WTC11 (cell line): ENCODE measurements around the gene PAGE2. TPM values are rescaled to one million over a fixed set of nuclear protein-coding genes. Genes with fewer than 3 reads are reported as not detected.
"Not testable (repeated sequence)": the region's sequence is repeated elsewhere in the genome, so short reads cannot be mapped to it uniquely, and the experiment has no call there.

Experiments
- ATAC-seq: fragments of 200-7000 bp; cut with Tn5 transposase; 2 replicates; pipeline ENCODE4 v1.10.0; 2021; ENCODE audit warnings: mild to moderate bottlenecking, moderate library complexity
- CTCF ChIA-PET: fragments of 300-600 bp; sonication (Branson Sonifier 250); formaldehyde crosslinking; loops from one replicate; lab custom pipeline; 2021; ENCODE audit warnings: antibody characterized with exemption; lab: Charles Lee
- POLR2A ChIA-PET: fragments of 350-600 bp; sonication (Branson Sonifier 250); formaldehyde crosslinking; loops from one replicate; lab custom pipeline; 2021; ENCODE audit warnings: antibody characterized with exemption; lab: Charles Lee
- DNase-seq: peaks from one replicate; pipeline ENCODE4 v3.0.0; 2021; ENCODE audit warnings: low spot score
- H3K27ac Mint-ChIP-seq: 2 replicates; pipeline ENCODE4 v1.8.0; 2021; ENCODE audit warnings: mixed read lengths
- H3K27me3 Mint-ChIP-seq: 2 replicates; pipeline ENCODE4 v1.8.0; 2021; ENCODE audit warnings: low read depth, mild to moderate bottlenecking, moderate library complexity, mixed read lengths
- H3K36me3 Mint-ChIP-seq: 2 replicates; pipeline ENCODE4 v1.8.0; 2021; ENCODE audit warnings: mixed read lengths
- H3K4me1 Mint-ChIP-seq: 2 replicates; pipeline ENCODE4 v1.8.0; 2022; ENCODE audit warnings: mixed read lengths
- H3K4me3 Mint-ChIP-seq: 2 replicates; pipeline ENCODE4 v1.8.0; 2021; ENCODE audit warnings: mild to moderate bottlenecking, moderate library complexity, mixed read lengths
- H3K9me3 Mint-ChIP-seq: 2 replicates; pipeline ENCODE4 v1.8.0; 2021; ENCODE audit warnings: mixed read lengths
- ATF1 ChIP-seq: sonication (generic); formaldehyde crosslinking; IDR thresholded peaks from 2 replicates; pipeline ENCODE4 v1.8.1; 2023; ENCODE audit warnings: mild to moderate bottlenecking, moderate library complexity, missing genetic modification reagents
- FOXK1 ChIP-seq: sonication (generic); formaldehyde crosslinking; IDR thresholded peaks from 2 replicates; pipeline ENCODE4 v1.8.0; 2022; ENCODE audit warnings: mild to moderate bottlenecking, moderate library complexity, missing genetic modification reagents
- IRF2 ChIP-seq: sonication (generic); formaldehyde crosslinking; IDR thresholded peaks from 2 replicates; pipeline ENCODE4 v1.8.0; 2022; ENCODE audit warnings: low read depth, missing genetic modification reagents, borderline replicate concordance
- JUN ChIP-seq: sonication (generic); formaldehyde crosslinking; IDR thresholded peaks from 2 replicates; pipeline ENCODE4 v1.8.0; 2023; ENCODE audit warnings: mild to moderate bottlenecking, missing genetic modification reagents
- NFE2L1 ChIP-seq: sonication (generic); formaldehyde crosslinking; IDR thresholded peaks from 2 replicates; pipeline ENCODE4 v1.8.1; 2023; ENCODE audit warnings: missing genetic modification reagents
- RORB ChIP-seq: fragments of 250-450 bp; sonication (Bioruptor Pico); IDR thresholded peaks from 2 replicates; pipeline ENCODE4 v1.9.0; 2021; ENCODE audit warnings: mild to moderate bottlenecking
- SMAD4 ChIP-seq: sonication (generic); formaldehyde crosslinking; IDR thresholded peaks from 2 replicates; pipeline ENCODE4 v1.8.0; 2022; ENCODE audit warnings: mild to moderate bottlenecking, missing genetic modification reagents
- TEAD4 ChIP-seq: sonication (generic); formaldehyde crosslinking; IDR thresholded peaks from 2 replicates; pipeline ENCODE4 v1.8.0; 2022; ENCODE audit warnings: mild to moderate bottlenecking, missing genetic modification reagents
- ZNF121 ChIP-seq: sonication (generic); formaldehyde crosslinking; IDR thresholded peaks from 2 replicates; pipeline ENCODE4 v1.8.0; 2023; ENCODE audit warnings: missing genetic modification reagents
- ZNF416 ChIP-seq: fragments of 250-450 bp; sonication (Bioruptor Pico); IDR thresholded peaks from 2 replicates; pipeline ENCODE4 v1.9.0; 2021; ENCODE audit warnings: mild to moderate bottlenecking, inconsistent platforms
- total RNA-seq: library from RNA; stranded (reverse); gene quantifications from 3 replicates; pipeline ENCODE4 v1.2.3, GENCODE V29; 2021
- TF ChIP-seq, protein P1 (sequence below): sonication (generic); formaldehyde crosslinking; IDR thresholded peaks from 2 replicates; pipeline ENCODE4 v1.8.1; 2023; ENCODE audit warnings: mild to moderate bottlenecking, missing genetic modification reagents, moderate library complexity
- TF ChIP-seq, protein P2 (sequence below): fragments of 250-450 bp; sonication (Bioruptor Pico); IDR thresholded peaks from 2 replicates; pipeline ENCODE4 v1.9.0; 2021; ENCODE audit warnings: mild to moderate bottlenecking
- TF ChIP-seq, protein P3 (sequence below): sonication (generic); formaldehyde crosslinking; IDR thresholded peaks from 2 replicates; pipeline ENCODE4 v1.8.1; 2022; ENCODE audit warnings: low read depth, mild to moderate bottlenecking, moderate library complexity, missing genetic modification reagents, borderline replicate concordance
- TF ChIP-seq, protein P4 (sequence below): sonication (generic); formaldehyde crosslinking; IDR thresholded peaks from 2 replicates; pipeline ENCODE4 v1.8.0; 2023; ENCODE audit warnings: missing genetic modification reagents
- TF ChIP-seq, protein P5 (sequence below): fragments of 200-600 bp; IDR thresholded peaks from 2 replicates; pipeline ENCODE4 v1.8.0; 2022; ENCODE audit warnings: antibody characterized with exemption
- TF ChIP-seq, protein P6 (sequence below): fragments of 250-450 bp; sonication (Bioruptor Pico); IDR thresholded peaks from 2 replicates; pipeline ENCODE4 v1.9.0; 2021; ENCODE audit warnings: moderate library complexity, mild to moderate bottlenecking, inconsistent platforms, borderline replicate concordance
- TF ChIP-seq, protein P7 (sequence below): sonication (generic); formaldehyde crosslinking; IDR thresholded peaks from 2 replicates; pipeline ENCODE4 v1.8.1; 2022; ENCODE audit warnings: low read depth, missing genetic modification reagents, borderline replicate concordance
- TF ChIP-seq, protein P8 (sequence below): sonication (generic); formaldehyde crosslinking; IDR thresholded peaks from 2 replicates; pipeline ENCODE4 v1.8.0; 2023; ENCODE audit warnings: missing genetic modification reagents, mild to moderate bottlenecking, borderline replicate concordance

The PAGE2 gene
- total RNA-seq, 1 experiment from 2014 or later: not detected

DNA sequence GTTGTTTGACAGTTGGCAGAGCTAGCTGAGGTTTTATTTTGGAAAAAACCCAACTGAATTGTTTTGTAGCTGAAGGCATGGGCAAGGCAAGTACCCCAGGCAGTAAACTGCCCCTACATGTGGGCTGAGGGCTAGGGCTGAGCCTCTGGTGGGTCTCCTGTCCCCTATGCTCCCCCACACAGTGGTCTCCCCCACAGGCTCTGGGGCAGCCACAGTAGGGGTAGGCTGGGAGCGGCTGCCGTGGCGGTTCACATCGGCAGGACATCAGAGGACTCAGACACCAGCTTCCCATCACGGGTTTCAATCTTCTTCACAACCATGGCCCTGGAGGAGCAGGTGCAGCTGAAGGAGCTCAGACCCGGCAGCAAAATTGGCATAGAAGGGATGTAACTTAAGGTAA, 47.3 kb upstream of the PAGE2 start:
- no peaks in the 10 kb centered on the region; the same call in 1 of the 2 replicates for H3K27me3 Mint-ChIP-seq
- no peaks in the 10 kb centered on the region for H3K36me3 Mint-ChIP-seq
- DNase-seq (no peak), ATAC-seq (no peak)
- TF ChIP-seq ZNF416 (CRISPR knock-in tag): no peak
- no peak for TF ChIP-seq RORB
- TF ChIP-seq, protein P1, sequence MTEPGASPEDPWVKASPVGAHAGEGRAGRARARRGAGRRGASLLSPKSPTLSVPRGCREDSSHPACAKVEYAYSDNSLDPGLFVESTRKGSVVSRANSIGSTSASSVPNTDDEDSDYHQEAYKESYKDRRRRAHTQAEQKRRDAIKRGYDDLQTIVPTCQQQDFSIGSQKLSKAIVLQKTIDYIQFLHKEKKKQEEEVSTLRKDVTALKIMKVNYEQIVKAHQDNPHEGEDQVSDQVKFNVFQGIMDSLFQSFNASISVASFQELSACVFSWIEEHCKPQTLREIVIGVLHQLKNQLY (CRISPR knock-in tag): no peak
- ChIA-PET CTCF (no interaction called here), POLR2A (no interaction called here)
- no peak overlapping the region for H3K4me3 Mint-ChIP-seq
- no peaks in the 10 kb centered on the region for H3K4me1 Mint-ChIP-seq
- peaks cover 11% of the 10 kb centered on the region for H3K9me3 Mint-ChIP-seq
- H3K27ac Mint-ChIP-seq: no peak overlapping the region

DNA sequence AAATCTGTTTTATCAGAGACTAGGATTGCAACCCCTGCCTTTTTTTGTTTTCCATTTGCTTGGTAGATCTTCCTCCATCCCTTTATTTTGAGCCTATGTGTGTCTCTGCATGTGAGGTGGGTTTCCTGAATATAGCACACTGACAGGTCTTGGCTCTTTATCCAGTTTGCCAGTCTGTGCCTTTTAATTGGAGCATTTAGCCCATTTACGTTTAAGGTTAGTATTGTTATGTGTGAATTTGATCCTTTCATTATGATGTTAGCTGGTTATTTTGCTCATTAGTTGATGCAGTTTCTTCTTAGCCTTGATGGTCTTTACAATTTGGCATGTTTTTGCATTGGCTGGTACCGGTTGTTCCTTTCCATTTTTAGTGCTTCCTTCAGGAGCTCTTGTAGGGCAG, 38.2 kb upstream of the PAGE2 start:
- POLR2A ChIA-PET, H3K4me3 Mint-ChIP-seq, H3K27me3 Mint-ChIP-seq, ATAC-seq, H3K27ac Mint-ChIP-seq, CTCF ChIA-PET, DNase-seq, H3K4me1 Mint-ChIP-seq: not testable (repeated sequence)
- H3K36me3 Mint-ChIP-seq: peaks cover 11% of the 10 kb centered on the region
- H3K9me3 Mint-ChIP-seq: peaks cover 20% of the 10 kb centered on the region

DNA sequence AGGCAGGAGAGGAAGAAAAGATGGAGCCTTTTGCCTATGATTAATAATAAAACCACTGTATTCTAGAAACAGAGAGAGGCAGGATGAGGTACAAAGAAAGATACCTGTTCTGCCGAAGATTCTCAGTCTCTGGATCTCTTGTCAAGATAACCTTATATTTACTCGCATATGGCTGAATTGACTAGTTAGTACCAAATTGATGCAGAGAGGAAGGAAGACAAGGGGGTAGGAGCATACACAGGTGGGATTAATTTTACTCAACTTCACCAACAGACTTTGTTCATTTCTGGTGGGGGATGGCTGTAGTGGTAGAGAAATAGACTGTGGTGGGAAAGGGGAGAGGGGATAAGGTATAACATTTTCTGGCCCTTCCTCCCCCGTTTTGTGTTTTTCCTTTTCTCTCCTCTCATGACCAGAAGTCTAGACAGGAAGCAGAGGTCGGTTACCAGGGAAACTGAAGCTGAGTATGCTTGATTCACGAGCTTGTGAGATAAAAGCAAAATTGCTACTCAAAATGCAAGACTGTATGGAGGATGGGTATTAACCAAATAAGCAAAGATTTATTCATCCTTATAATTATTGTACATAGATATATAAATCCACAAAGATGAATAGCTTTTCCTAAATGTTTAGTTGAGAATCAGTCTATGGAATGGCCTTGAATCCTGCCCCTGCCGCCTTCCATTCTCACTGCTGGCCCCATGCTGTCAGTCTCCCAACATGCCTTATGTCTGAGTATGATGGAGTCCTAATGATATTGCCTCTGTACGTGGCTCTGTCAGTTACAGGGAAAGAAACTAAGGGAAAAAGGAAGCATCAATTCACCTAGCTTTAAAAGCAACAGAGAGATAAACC, 31.8 kb upstream of the PAGE2 start:
- H3K4me1 Mint-ChIP-seq: peaks cover 7% of the 10 kb centered on the region
- H3K9me3 Mint-ChIP-seq: no peaks in the 10 kb centered on the region
- H3K4me3 Mint-ChIP-seq: no peak overlapping the region
- DNase-seq (no peak), ATAC-seq (no peak)
- no peaks in the 10 kb centered on the region; the same call in 1 of the 2 replicates for H3K27me3 Mint-ChIP-seq
- peaks cover 4% of the 10 kb centered on the region for H3K36me3 Mint-ChIP-seq
- CTCF ChIA-PET: interaction anchor here (1.1 kb wide), 1 partner anchor 122 kb away, joined by 3 read pairs; no protein-coding TSS in a partner anchor
- TF ChIP-seq, protein P2, sequence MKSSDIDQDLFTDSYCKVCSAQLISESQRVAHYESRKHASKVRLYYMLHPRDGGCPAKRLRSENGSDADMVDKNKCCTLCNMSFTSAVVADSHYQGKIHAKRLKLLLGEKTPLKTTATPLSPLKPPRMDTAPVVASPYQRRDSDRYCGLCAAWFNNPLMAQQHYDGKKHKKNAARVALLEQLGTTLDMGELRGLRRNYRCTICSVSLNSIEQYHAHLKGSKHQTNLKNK (CRISPR knock-in tag): no peak
- TF ChIP-seq SMAD4 (no peak), NFE2L1 (CRISPR knock-in tag) (no peak), ATF1 (CRISPR knock-in tag) (no peak), ZNF416 (CRISPR knock-in tag) (no peak), JUN (no peak), IRF2 (CRISPR knock-in tag) (no peak), FOXK1 (CRISPR knock-in tag) (no peak), ZNF121 (CRISPR knock-in tag) (no peak), TEAD4 (no peak)
- TF ChIP-seq, protein P3, sequence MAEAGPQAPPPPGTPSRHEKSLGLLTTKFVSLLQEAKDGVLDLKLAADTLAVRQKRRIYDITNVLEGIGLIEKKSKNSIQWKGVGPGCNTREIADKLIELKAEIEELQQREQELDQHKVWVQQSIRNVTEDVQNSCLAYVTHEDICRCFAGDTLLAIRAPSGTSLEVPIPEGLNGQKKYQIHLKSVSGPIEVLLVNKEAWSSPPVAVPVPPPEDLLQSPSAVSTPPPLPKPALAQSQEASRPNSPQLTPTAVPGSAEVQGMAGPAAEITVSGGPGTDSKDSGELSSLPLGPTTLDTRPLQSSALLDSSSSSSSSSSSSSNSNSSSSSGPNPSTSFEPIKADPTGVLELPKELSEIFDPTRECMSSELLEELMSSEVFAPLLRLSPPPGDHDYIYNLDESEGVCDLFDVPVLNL: no peak
- TF ChIP-seq, protein P4, sequence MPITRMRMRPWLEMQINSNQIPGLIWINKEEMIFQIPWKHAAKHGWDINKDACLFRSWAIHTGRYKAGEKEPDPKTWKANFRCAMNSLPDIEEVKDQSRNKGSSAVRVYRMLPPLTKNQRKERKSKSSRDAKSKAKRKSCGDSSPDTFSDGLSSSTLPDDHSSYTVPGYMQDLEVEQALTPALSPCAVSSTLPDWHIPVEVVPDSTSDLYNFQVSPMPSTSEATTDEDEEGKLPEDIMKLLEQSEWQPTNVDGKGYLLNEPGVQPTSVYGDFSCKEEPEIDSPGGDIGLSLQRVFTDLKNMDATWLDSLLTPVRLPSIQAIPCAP: no peak
- TF ChIP-seq, protein P5, sequence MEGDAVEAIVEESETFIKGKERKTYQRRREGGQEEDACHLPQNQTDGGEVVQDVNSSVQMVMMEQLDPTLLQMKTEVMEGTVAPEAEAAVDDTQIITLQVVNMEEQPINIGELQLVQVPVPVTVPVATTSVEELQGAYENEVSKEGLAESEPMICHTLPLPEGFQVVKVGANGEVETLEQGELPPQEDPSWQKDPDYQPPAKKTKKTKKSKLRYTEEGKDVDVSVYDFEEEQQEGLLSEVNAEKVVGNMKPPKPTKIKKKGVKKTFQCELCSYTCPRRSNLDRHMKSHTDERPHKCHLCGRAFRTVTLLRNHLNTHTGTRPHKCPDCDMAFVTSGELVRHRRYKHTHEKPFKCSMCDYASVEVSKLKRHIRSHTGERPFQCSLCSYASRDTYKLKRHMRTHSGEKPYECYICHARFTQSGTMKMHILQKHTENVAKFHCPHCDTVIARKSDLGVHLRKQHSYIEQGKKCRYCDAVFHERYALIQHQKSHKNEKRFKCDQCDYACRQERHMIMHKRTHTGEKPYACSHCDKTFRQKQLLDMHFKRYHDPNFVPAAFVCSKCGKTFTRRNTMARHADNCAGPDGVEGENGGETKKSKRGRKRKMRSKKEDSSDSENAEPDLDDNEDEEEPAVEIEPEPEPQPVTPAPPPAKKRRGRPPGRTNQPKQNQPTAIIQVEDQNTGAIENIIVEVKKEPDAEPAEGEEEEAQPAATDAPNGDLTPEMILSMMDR: no peak
- TF ChIP-seq, protein P6, sequence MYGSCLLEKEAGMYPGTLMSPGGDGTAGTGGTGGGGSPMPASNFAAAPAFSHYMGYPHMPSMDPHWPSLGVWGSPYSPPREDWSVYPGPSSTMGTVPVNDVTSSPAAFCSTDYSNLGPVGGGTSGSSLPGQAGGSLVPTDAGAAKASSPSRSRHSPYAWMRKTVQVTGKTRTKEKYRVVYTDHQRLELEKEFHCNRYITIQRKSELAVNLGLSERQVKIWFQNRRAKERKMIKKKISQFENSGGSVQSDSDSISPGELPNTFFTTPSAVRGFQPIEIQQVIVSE (CRISPR knock-in tag): no peak
- TF ChIP-seq, protein P7, sequence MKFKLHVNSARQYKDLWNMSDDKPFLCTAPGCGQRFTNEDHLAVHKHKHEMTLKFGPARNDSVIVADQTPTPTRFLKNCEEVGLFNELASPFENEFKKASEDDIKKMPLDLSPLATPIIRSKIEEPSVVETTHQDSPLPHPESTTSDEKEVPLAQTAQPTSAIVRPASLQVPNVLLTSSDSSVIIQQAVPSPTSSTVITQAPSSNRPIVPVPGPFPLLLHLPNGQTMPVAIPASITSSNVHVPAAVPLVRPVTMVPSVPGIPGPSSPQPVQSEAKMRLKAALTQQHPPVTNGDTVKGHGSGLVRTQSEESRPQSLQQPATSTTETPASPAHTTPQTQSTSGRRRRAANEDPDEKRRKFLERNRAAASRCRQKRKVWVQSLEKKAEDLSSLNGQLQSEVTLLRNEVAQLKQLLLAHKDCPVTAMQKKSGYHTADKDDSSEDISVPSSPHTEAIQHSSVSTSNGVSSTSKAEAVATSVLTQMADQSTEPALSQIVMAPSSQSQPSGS (CRISPR knock-in tag): no peak
- TF ChIP-seq, protein P8, sequence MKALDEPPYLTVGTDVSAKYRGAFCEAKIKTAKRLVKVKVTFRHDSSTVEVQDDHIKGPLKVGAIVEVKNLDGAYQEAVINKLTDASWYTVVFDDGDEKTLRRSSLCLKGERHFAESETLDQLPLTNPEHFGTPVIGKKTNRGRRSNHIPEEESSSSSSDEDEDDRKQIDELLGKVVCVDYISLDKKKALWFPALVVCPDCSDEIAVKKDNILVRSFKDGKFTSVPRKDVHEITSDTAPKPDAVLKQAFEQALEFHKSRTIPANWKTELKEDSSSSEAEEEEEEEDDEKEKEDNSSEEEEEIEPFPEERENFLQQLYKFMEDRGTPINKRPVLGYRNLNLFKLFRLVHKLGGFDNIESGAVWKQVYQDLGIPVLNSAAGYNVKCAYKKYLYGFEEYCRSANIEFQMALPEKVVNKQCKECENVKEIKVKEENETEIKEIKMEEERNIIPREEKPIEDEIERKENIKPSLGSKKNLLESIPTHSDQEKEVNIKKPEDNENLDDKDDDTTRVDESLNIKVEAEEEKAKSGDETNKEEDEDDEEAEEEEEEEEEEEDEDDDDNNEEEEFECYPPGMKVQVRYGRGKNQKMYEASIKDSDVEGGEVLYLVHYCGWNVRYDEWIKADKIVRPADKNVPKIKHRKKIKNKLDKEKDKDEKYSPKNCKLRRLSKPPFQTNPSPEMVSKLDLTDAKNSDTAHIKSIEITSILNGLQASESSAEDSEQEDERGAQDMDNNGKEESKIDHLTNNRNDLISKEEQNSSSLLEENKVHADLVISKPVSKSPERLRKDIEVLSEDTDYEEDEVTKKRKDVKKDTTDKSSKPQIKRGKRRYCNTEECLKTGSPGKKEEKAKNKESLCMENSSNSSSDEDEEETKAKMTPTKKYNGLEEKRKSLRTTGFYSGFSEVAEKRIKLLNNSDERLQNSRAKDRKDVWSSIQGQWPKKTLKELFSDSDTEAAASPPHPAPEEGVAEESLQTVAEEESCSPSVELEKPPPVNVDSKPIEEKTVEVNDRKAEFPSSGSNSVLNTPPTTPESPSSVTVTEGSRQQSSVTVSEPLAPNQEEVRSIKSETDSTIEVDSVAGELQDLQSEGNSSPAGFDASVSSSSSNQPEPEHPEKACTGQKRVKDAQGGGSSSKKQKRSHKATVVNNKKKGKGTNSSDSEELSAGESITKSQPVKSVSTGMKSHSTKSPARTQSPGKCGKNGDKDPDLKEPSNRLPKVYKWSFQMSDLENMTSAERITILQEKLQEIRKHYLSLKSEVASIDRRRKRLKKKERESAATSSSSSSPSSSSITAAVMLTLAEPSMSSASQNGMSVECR (CRISPR knock-in tag): no peak
- TF ChIP-seq, all 79 proteins: peak for 0
- POLR2A ChIA-PET: no interaction called here
- H3K27ac Mint-ChIP-seq: no peak overlapping the region
